Gastroesophageal sphincter (tissue), 4 donors: ENCODE results near the gene CSF2. TPM values are rescaled to one million over a fixed set of nuclear protein-coding genes. Genes with fewer than 3 reads are reported as not detected.

Experiments
- ATAC-seq: fragments of 150-250 bp; one replicate; pipeline ENCODE4 v1.9.1; 2016; ENCODE audit warnings: mild to moderate bottlenecking, moderate library complexity
- H3K27ac ChIP-seq, 4 donors: fragments of 200-600 bp; sonication (generic) in 3 of 4; 1 replicate in 3 of 4; 2 replicates in 1 of 4; pipeline ENCODE4 v1.5.1; 2016 to 2019
- H3K27me3 ChIP-seq: fragments of 200-600 bp; sonication (generic); one replicate; pipeline ENCODE4 v1.5.1; 2019
- H3K36me3 ChIP-seq, 2 donors: fragments of 200-600 bp; sonication (generic); one replicate each; pipeline ENCODE4 v1.5.1; 2019; ENCODE audit warnings: control low read depth in 1 of 2
- H3K4me1 ChIP-seq, 3 donors: fragments of 200-600 bp; sonication (generic); 1 replicate in 2 of 3; 2 replicates in 1 of 3; pipeline ENCODE4 v1.5.1; 2016 to 2019; ENCODE audit warnings: control low read depth in 2 of 3
- H3K4me3 ChIP-seq, 2 donors: fragments of 200-600 bp; sonication (generic); one replicate each; pipeline ENCODE4 v1.5.1; 2019; ENCODE audit warnings: mild to moderate bottlenecking in 1 of 2, moderate library complexity in 1 of 2
- H3K9me3 ChIP-seq, 3 donors: fragments of 200-600 bp; sonication (generic); one replicate each; pipeline ENCODE4 v1.5.1; 2017 to 2019; ENCODE audit warnings: control low read depth in 2 of 3
- EP300 ChIP-seq: sonication (generic); formaldehyde crosslinking; IDR thresholded peaks from one replicate; pipeline ENCODE4 v1.6.1; 2017; ENCODE audit warnings: antibody characterized with exemption, mild to moderate bottlenecking
- POLR2A ChIP-seq, 2 donors: fragments of 450-650 bp; IDR thresholded peaks; one replicate each; pipeline ENCODE4 v1.6.1; 2017; ENCODE audit warnings: antibody characterized with exemption in 2 of 2, mild to moderate bottlenecking in 2 of 2, moderate library complexity in 1 of 2
- POLR2AphosphoS5 ChIP-seq: sonication (generic); formaldehyde crosslinking; IDR thresholded peaks from one replicate; pipeline ENCODE4 v1.6.1; 2017; ENCODE audit warnings: antibody characterized with exemption
- WGBS, 2 donors: methylation state at CpG; one replicate each; pipeline ENCODE4 v1.1.5; 2018; ENCODE audit warnings: low coverage in 1 of 2; 5-methylcytosine and 5-hydroxymethylcytosine counted together
- total RNA-seq, 4 donors: library from RNA; depleted of rRNA; stranded (reverse); fragments of >200 nt; gene quantifications; one replicate each; pipeline ENCODE4 v1.1.0, GENCODE V29; 2016
- TF ChIP-seq, protein P1 (sequence below), 4 experiments: fragments of 200-600 bp in 2 of 4; fragments of 450-650 bp in 2 of 4; sonication (generic) in 1 of 4; IDR thresholded peaks; one replicate each; pipeline ENCODE4 v1.5.1; 2017 to 2019; ENCODE audit warnings: antibody characterized with exemption in 4 of 4, mild to moderate bottlenecking in 2 of 4, moderate library complexity in 2 of 4

Gene CSF2
- total RNA-seq, 4 donors from 2014 or later: 1.1 TPM; not detected in 3

DNA sequence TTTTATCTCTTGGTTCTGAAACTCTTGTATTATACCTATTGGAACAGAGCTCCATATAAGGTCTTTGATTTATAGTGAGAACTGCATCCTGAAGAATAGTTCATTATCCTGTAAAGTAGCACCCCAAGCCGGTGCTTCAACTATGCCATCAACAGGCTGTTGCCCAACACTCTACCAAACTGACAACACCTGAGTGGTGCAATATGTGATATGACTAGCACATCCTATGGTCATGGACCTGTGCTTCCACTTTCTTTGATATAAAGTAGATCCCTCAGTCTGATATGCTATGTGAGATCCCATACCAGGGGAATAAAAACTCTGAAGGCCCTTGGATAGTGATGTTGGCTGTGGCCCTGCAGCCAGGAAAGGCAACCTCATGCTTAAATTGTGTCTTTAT is 15.8 kb downstream of the CSF2 start:
- 100% methylated on average over 1 of the region's 1 CpG for WGBS, 2 donors
- H3K27me3 ChIP-seq: no peaks in the 10 kb centered on the region
- H3K36me3 ChIP-seq: no peaks in the 10 kb centered on the region
- no peak overlapping the region for H3K4me3 ChIP-seq
- H3K27ac ChIP-seq: no peak overlapping the region
- no peaks in the 10 kb centered on the region for H3K9me3 ChIP-seq
- no peak for ATAC-seq
- peaks cover 0 to 15% (median 11%) of the 10 kb centered on the region in 3 donors for H3K4me1 ChIP-seq
- TF ChIP-seq, protein P1, sequence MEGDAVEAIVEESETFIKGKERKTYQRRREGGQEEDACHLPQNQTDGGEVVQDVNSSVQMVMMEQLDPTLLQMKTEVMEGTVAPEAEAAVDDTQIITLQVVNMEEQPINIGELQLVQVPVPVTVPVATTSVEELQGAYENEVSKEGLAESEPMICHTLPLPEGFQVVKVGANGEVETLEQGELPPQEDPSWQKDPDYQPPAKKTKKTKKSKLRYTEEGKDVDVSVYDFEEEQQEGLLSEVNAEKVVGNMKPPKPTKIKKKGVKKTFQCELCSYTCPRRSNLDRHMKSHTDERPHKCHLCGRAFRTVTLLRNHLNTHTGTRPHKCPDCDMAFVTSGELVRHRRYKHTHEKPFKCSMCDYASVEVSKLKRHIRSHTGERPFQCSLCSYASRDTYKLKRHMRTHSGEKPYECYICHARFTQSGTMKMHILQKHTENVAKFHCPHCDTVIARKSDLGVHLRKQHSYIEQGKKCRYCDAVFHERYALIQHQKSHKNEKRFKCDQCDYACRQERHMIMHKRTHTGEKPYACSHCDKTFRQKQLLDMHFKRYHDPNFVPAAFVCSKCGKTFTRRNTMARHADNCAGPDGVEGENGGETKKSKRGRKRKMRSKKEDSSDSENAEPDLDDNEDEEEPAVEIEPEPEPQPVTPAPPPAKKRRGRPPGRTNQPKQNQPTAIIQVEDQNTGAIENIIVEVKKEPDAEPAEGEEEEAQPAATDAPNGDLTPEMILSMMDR (IDR thresholded peaks at IDR 0.05): no peak
- TF ChIP-seq POLR2AphosphoS5: no peak
- no peak for TF ChIP-seq POLR2A (IDR thresholded peaks at IDR 0.05)
- TF ChIP-seq EP300: no peak

DNA sequence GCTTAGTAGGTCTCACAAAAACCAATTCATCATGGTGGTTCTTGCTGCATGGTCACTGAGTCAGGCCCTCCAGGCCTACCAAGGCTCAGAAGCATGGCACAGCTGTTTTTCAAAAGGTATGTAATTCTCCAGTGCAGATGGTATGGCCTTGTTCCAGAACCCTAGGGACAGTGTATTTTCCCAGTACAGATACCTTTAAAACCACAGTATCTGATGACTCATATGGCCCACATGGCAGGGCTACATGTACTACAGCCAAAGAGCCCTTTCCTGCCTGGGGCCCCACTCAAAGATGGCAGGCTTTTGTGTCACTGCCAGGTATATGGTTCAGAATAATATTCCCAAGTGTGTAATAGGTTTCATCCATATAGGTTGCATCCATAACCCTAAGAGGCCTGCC is 16.5 kb downstream of the CSF2 start:
- ATAC-seq: no peak
- TF ChIP-seq POLR2AphosphoS5: no peak
- TF ChIP-seq, protein P1 (IDR thresholded peaks at IDR 0.05): no peak
- TF ChIP-seq POLR2A (IDR thresholded peaks at IDR 0.05): no peak
- no peak for TF ChIP-seq EP300
- no peaks in the 10 kb centered on the region for H3K36me3 ChIP-seq
- no peaks in the 10 kb centered on the region for H3K27me3 ChIP-seq
- H3K9me3 ChIP-seq: no peaks in the 10 kb centered on the region
- peaks cover 0 to 15% (median 11%) of the 10 kb centered on the region in 3 donors for H3K4me1 ChIP-seq
- H3K4me3 ChIP-seq: no peak overlapping the region
- H3K27ac ChIP-seq: no peak overlapping the region

DNA sequence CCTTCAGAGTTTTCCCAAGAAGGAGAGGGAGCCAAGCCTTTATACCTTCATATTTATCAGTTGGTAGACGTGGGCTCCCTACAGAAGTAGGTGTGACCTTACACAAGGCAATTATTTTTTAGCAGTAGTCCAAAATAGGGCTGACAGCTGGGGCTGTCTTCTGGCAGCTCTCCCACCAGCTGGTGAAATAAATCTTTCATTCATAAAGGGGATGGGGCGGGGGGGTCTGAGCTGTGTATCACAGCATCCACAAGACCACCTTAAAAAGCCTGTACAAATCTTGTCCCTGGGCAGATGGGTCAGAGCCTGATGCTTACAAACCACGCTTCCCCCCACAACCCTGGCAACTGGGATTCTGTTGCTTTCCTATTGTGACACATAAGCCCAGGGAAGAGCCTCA is 19.7 kb downstream of the CSF2 start:
- no peaks in the 10 kb centered on the region for H3K4me1 ChIP-seq
- TF ChIP-seq, protein P1 (IDR thresholded peaks at IDR 0.05): no peak
- TF ChIP-seq POLR2A (IDR thresholded peaks at IDR 0.05) (no peak), EP300 (no peak), POLR2AphosphoS5 (no peak)
- WGBS, 2 donors: 33 to 73% methylated on average over 1 to 2 of the region's 3 CpGs

DNA sequence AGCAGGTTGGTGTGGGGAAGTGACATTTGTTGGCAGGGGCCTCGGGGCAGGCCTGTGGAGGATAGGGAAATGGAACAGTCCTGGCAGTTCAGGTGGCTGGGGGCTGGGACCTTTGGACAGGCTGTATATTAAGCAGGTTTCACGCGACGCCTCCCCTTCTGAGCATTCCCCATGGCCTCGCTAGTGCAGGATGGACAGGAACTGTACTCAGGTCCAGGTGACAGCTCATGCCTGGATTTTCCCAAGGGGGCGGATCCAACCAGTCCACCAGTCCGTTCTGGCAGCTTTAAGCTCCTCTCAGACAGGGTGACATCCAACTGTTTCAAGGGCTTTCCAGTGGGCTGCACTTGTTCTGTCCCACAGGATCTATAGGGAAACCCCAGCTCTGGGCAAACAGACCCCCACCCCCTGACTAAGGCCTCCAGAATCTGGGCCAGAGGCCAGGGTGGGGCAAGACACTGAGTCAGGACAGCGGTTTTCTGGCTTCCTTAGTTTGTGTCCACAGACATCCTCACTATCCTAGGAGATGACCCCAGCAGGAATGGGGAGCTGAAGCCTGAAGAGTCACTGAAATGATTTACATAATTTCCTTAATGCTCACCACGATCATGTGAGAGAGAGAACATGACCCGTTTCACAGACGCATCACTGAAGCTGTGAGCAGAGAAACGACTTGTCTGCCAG is 20.9 kb downstream of the CSF2 start:
- 43 to 54% methylated on average over 6 to 11 of the region's 12 CpGs for WGBS, 2 donors
- no peaks in the 10 kb centered on the region for H3K9me3 ChIP-seq
- H3K4me3 ChIP-seq: no peak overlapping the region
- no peaks in the 10 kb centered on the region for H3K36me3 ChIP-seq
- H3K27ac ChIP-seq: no peak overlapping the region
- no peak for ATAC-seq
- no peaks in the 10 kb centered on the region for H3K4me1 ChIP-seq
- H3K27me3 ChIP-seq: no peaks in the 10 kb centered on the region
- TF ChIP-seq EP300 (no peak), POLR2A (IDR thresholded peaks at IDR 0.05) (no peak), POLR2AphosphoS5 (no peak)
- TF ChIP-seq, protein P1 (IDR thresholded peaks at IDR 0.05): no peak

More for the DNA sequence above, 19.7 kb downstream of the CSF2 start:
- no peak overlapping the region for H3K4me3 ChIP-seq
- no peak for ATAC-seq
- no peaks in the 10 kb centered on the region for H3K36me3 ChIP-seq
- no peaks in the 10 kb centered on the region for H3K9me3 ChIP-seq
- no peak overlapping the region for H3K27ac ChIP-seq
- H3K27me3 ChIP-seq: no peaks in the 10 kb centered on the region

DNA sequence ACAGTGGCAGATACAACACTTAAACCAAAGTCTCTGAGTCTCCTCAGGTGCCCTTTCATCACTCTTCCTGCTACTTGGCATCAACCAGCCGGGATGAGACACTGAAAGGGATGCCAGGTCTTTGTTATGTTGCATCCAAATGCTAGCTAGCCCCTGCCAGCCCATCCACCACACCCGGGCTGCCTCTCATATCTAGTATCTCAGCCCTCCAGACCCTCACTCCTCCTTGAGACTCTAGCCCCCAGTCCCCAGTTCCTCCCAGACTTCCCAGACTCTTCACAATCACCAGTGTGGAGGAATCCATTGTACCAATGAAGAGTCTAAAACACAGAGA is 21.5 kb downstream of the CSF2 start:
- Histone ChIP-seq H3K27ac (no peak overlapping the region), H3K27me3 (no peaks in the 10 kb centered on the region), H3K4me3 (no peak overlapping the region), H3K9me3 (no peaks in the 10 kb centered on the region), H3K4me1 (no peaks in the 10 kb centered on the region), H3K36me3 (no peaks in the 10 kb centered on the region)
- WGBS, 2 donors: 40 to 71% methylated on average over 1 to 2 of the region's 2 CpGs
- TF ChIP-seq, protein P1 (IDR thresholded peaks at IDR 0.05): no peak
- TF ChIP-seq EP300: no peak
- TF ChIP-seq POLR2A (IDR thresholded peaks at IDR 0.05): no peak
- TF ChIP-seq POLR2AphosphoS5: no peak
- no peak for ATAC-seq
